GM18517 (cell line): ENCODE measurements around the gene CCER1.
A peak's percentile ranks its signal among the peaks of the same experiment; 100 is the strongest.

ENCODE experiments used
- ATAC-seq: cut with Tn5 transposase; IDR thresholded peaks from one replicate; pipeline ENCODE4 v1.9.1; 2021; ENCODE audit warnings: mild to moderate bottlenecking, moderate library complexity; ENCODE audit not compliant: unreplicated experiment

Gene CCER1

DNA sequence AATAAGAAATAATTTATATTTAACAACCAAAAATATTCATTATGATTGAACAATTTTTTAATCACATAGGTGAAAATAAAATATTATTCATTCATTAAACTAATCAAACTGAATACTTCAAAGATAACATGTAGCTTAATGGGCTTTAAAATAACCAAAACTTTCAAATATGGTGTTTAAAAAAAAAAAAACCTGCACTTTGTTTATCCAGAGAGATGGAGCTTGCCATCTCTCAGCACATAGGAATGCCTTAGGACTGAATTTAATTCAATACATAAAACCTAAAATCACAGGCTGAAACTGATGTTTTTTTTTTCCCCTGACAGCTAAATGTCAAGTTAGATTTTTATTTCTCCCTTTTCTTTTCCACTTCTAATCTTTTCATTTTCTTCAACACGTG lies 14.4 kb upstream of the CCER1 start:
- ATAC-seq: no peak

DNA sequence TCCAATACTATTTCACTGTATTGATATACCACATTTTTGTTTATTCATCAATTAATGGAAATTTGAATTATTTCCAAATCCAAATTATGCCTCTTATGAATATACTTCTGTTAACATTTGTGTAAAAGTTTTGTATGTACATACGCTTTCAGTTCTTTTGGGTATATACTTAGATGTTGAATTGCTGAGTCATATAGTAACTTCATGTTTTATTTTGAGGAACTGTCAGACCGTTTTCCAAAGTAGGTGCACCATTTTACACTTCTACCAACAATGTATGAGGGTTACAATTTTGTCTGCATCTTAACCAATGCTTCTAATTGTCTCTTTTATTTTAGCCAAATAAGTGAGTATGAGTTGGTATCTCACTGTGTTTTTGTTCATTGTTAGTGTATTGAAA lies 10.2 kb upstream of the CCER1 start:
- ATAC-seq: peak; percentile 77

DNA sequence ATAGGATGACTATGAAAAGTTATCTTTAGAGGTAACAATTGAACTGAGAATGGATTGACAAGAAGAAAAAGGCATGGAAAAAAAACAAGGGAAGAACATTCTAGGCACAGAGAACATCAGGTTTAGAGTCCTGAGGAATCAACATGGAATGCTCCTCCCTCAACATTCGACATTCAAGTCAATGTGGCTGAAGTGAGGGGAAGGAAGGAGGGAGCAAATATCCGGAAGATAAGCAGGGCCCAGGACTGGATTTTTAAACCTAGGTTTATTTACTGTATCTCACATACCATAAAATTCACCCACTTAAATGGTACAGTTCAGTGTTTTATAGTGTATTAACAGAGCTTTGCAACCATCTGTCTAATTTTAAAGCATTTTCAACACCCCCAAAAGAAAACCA lies 9.6 kb upstream of the CCER1 start:
- ATAC-seq: no peak

DNA sequence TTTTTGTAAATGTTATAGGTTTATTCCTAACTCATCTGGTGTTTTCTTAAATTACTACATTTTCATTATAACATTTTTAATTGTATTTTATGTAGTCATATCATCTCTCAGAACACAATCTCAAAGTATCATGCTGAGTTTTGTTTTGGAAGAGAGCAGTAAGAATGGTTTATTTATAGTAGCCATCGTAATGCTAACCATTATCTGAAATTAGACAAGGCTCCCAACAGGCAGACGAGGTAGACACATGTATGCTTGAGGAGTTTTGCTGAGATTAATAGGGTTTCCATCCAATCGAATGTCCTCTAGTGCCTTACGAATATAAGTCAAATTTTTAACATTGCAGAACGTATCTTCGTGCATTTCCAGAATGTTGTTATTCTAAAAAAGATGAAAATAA lies 9.0 kb upstream of the CCER1 start:
- ATAC-seq: no peak

DNA sequence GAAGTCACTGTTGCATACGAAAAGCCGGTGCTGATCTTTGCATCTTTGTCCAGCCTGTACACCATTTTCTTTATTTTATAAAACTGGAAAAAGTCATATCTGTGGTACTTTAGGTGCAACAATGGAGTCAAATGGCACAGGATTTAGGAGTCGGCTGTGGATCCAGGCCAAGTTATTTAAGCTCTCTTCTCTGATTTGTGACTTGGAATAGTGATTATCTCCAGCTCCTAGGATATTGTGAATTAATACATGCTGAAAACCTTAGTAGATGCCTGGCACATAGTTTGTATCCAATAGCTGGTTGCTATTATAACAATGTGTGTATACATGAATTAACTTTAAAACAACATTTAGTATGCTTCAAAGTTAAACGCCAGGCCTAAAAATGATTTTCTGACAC lies 6.2 kb upstream of the CCER1 start:
- no peak for ATAC-seq

DNA sequence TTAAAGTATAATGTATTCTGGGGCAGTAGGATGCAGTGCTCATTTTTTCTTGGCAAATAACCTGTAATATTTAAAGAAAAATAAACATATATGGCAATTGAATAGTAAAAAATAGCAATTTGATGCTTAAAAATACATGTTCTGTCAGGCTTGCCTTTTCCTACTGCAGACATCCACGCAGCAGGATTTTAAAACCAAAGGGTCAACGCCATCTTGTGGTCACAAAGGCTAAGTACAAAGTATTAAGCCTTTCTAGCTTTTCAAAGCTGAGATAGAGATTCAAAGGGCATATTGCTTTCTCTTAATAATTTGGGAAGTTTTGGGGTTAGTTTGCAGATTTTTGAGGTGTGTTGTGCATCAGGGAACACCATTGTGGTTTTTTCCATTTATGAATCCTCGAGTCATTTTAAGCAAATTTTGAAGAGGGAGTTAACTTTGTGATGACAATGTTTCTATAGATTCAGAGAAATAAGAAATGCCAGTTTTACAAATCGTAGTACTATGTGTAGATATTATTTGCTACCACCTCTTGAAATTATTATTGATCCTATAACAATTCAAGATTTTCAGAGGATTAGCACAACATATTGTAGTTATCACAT lies 4.7 kb upstream of the CCER1 start:
- ATAC-seq: peak; percentile 84

DNA sequence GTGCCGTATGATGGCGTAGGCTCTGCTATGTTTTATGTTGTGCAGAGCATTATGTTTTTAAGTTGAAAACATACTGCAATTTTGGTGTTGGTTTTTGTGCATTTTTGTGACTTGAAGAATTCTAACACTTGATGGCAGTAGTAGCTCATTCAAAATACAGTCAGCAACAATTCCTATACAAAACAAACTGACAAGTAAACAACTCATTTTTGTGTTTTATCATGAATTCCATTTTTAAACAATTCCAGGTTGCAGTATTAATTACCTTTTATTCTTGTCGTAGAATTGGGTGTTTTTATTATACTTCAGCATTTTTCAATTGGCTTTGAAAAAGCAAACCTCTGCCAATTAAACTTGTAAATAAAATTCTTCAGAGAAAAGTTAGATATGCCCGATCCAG lies 4.1 kb upstream of the CCER1 start:
- no peak for ATAC-seq

DNA sequence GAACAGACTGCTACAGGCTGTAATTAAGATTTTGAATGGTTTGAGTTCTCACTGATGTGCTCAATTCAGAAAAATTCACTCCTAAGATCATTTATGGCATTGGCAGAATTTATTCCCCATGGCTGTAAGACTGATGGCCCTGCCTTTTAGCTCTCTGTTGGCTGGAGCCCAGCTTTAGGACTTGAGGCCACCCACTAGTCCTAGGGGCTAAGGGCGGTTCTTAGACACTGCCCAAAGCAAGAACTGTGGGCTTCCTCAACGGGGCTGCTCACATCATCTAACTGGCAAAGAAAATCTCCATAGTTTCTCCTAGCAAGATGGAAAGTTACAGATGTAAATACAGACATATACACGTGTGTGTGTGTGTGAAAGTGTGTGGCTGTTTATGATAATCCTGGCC lies 3.4 kb upstream of the CCER1 start:
- ATAC-seq: no peak

DNA sequence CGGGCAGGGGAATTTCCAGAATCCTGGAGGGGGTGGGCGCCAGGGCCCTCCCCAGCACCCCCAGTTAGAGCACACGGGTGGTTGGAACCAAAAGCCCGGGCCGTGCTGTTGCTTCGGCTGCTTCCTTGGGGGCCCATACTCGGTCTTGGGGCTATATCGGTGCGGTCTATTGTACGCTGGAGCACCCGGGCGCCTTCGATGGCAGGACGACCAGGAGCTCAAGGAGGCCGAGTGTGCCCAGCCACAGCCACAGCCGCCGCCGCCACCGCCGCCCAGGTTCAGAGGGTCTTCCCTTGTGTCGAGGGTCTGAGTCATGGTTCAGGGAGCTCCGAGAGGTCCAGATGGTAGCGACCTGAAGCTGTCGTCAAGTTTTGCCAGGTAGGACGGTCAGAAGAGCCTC lies 548 bp downstream of the CCER1 start:
- ATAC-seq: no peak

DNA sequence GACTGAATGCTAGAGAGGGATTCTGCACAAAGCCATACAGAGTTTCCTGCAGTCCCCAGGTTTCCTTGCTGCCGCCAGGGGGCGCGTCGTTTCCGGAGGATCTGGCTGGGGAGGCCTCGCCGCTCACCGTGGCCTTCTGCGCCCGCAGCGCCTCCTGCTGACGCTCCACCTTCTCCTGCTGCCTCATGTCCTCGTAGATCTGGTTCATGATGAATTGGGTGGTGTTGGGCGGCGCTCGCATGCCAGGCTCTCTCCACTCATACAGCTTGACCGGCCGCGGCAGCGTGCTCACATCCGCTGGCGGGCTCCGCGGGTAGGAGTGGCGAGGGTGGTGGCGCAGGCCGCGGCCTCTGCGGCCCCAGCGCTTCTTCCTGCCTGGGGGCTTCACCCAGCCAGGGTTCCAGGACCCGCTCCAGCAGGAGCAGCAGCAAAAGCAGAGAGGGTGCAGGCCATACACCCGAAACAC lies 987 bp downstream of the CCER1 start:
- no peak for ATAC-seq

DNA sequence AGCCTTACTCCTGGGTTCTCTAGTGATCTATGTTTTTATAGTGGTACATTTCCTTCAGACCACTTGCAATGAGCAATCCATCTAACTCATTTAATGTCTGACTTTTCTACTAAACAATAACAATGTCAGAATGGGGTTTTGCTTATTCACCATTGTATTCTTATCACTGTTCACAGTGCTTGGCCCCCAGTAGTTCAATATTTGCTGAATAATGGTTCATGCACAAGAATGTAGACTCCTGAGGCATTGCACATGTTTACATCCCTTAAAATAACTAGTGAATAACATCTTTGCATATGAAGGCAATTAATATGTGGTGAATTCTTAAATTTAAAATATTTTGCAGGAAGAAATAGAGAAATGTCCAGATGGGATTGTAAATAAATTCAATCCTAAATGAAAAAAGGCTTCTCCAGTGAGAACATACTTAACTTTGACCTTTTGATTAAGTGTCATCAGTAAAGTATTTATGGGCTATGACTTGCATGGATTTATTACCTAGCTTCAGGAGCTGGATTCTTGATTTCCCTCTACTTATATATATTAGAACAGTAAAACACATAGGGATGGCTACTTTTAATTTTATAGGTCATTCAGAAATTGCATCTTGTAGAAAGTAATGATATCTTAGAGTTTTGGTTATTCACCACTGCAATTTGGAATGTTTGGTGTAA lies 3.4 kb downstream of the CCER1 start:
- ATAC-seq: no peak

DNA sequence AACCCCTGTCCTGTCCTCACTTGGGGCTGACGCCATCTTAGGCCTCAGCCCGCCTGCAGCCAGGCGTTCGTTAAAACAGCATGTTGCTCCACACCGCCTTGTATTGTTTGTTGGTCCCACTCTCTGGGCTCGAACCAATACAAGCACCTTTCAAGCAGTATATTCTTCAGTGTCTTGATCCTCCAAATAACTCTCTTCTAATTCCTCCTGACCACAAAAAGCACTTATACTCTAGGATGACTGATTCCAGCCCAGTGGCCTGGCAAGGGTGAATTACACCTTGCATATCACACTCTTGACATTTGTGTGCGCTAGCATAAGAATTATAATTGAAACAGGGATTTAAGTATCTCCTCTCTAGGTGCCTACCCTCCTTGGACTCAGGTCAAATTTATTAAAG lies 7.1 kb downstream of the CCER1 start:
- no peak for ATAC-seq

DNA sequence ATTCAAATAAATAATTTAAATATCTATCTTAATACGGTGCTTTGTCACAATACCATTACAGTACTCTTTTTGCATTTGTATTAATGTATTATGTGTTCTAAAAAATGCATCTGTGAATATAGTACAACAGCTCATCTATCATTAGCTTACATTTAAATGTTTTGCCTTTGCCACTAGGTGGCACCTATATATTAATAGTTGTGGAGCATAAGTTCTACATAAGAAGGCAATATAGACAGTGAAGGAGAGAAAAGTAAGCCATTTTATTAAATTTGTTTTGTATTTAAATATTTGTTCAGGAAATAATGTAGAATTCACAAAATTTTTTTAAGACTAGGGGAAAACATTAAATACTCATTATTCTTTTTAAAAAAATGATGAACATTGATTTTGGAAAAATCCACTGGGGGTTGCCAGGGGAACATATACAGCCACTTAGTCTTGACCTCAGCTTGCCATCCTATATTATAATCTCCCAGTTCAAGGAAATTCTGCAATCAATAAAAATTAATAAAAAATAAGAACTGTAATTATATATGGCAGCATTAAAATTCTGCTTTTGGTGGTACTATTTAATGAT lies 9.8 kb downstream of the CCER1 start:
- ATAC-seq: peak; percentile 76

DNA sequence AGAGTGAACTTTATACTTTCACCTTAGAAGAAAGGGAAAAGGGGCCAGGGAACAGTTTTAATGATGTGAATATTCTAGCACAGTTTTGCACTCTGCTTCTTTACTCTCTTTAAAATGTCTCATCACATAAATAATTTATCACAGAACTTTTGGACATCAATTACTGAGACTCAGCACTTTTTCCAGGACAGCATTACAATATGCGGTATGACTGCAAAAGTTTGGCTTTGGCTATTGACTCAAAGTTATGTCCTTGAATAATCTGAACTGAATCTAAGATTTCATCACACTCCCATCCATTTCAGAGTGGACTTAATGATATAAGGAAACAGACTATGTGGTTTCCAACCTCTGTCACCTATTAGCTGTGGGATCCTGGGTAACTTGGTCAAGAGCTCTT lies 11.7 kb downstream of the CCER1 start:
- ATAC-seq: no peak

DNA sequence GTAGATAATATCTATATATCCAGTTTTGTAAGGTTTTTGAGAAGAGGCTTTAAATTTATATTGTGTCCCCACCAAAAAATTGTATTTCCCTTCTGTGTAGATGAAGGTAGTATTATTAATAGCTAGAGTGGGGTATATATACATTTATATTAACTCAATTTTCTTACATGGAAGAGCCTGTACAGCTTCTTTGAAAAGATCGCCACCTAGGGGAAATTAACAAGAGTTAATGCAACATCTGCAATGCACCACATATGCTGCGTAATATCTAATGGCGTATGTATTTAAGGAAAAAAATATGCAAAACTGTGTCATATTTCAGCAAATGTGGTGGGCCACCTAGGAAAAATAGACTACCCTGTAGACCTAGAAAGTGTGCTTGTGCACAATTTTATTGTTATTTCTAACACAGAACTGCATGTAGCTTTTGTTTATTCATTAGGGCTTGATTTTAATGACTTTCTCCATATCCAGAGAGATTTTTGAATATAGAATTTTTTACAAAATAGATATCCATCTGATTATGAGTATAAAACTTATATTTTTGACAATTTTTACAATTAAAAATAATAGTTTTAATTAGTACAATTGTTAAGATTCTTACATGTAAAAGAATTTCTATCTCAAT lies 14.0 kb downstream of the CCER1 start:
- peak; percentile 77 for ATAC-seq

DNA sequence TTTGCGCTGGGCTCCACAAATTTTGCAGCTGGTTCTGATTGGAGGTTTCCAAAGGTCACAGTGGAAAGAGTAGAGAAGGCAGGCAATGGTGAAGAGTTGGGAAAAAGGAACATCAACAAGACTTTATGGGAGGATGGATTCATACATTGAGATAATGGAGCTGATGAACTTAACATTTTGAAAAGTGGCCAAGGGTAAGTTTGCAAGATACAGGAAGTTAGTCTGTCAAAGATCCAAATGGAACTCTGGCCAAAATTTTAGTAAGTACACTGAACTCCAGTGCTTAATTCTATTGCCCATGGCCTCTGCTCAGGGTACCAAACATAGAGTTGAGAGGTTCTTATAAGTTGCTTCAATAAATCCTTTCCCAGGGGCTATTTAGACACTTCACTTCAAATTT lies 15.6 kb downstream of the CCER1 start:
- ATAC-seq: no peak

DNA sequence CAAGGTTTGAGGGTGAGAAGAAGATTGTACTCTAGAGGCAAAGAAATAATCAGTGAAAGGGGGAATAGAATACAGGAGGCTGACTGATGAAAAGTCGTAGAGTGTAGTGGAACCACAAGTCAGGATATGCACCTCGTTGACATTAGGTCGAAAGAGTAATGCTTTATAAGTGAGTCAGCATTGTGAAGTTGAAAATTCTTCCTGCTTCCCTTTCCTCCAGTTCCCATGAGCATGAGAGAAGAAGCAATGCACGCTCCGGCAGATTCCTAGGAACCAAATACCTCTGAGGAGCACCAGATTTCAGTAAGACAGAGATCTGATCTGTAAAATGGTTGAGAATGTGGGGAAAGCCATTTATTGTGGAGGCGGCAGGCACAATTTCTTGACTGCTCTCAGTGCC lies 16.5 kb downstream of the CCER1 start:
- no peak for ATAC-seq

DNA sequence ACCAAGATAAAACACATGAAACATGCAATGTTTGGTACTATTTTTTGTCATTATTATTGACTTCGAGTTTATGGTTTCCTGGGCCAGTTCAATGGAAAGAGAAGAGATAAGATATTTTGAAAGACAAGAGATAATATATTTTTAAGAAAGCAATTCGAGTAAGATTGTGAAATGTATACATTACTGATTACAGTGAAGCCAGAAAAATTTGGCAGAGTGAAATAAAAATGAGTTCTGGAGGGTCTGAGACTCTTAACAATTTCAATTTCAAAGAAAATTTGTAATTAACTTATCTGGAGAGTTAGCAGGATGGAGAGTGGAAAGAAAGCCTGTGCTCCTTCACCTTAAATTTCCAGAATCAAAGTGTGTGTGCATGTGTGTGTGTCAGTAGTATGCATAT lies 17.3 kb downstream of the CCER1 start:
- no peak for ATAC-seq

DNA sequence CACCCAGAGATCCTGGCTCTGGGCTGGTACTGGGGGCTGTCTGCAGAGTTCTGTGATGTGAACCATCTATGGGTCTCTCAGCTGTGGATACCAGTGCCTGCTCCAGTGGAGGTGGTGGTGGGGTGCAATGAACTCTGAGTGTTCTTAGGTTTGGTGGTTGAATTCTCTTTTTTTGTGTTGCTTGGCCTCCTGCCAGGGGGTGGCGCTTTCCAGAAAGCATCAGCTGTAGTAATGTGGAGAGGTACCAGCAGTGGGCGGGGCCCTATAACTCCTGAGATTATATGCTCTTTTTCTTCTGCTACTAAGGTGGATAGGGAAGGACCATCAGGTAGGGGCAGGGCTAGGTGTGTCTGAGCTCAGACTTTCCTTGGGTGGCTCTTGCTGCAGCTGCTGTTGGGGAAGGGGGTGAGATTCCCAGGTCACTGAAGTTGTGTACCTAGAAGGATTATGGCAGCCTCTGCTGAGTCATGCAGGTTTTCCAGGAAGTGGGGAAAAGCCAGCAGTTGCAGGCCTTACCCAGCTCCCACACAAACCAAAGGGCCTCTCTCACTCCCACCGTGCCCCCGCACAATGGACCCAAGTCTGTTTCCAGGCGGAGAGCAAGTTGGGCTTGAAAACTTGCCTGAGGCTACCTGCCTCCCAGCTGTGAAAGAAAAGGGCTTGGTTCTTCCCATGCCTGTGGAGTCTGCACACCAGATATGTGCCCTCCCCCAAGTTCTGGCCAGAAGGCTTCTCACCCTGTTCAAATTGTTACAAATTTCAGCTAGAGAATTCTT lies 18.6 kb downstream of the CCER1 start:
- ATAC-seq: no peak

DNA sequence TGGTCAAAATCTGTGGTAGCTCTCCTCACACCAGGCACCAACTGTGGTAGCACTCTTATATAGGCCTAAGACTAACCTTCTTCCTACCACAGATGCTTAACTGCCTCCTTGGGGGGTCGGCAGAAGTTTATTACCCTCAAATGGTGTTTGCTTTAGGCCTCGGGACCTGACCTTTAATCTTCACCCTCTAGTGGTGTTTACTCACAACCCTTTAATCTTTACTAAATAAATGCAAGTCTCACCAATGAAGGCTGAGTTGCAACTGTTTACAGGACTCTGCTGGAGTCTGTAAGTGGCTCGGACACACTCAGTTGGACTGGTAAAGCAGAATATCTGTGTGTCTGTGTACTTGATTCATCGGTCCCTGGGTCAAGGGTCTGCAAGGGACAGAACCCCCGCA lies 29.4 kb downstream of the CCER1 start:
- no peak for ATAC-seq

DNA sequence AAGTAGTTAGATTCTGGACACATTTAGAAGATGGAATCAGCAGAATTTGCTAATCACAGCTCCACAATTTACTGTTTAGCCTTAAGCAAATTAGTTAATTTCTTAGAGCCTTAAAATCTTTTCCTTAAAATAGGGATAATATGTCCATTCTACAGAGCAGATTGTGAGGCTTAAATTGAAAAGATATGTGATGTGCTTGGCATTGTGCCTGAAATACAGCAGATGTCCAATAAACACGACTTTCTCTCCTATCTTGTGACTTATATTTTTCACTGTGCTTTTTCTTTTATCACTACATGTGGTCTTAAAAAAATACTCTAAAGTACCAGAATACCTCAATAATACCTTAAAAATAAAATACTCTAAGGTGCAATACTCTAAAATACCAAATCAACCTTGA lies 30.6 kb downstream of the CCER1 start:
- ATAC-seq: no peak
